HAP-1 (cell line): ENCODE results near the gene HMCN1.
A peak's percentile ranks its signal among the peaks of the same experiment; 100 is the strongest.
"Not testable (repeated sequence)": the region's sequence is repeated elsewhere in the genome, so short reads cannot be mapped to it uniquely, and the experiment has no call there.

Source experiments
- DNase-seq, 2 experiments: peaks; one replicate each; pipeline ENCODE4 v3.0.0-alpha.2; 2016 to 2020; ENCODE audit warnings: low spot score in 2 of 2
- H3K27me3 ChIP-seq: fragments of 250-450 bp; sonication (Bioruptor Pico); 2 replicates; pipeline ENCODE4 v1.5.1; 2020; ENCODE audit warnings: low read depth, mild to moderate bottlenecking, moderate library complexity
- H3K36me3 ChIP-seq: fragments of 250-450 bp; sonication (Bioruptor Pico); replicated peaks from 2 replicates; pipeline ENCODE4 v1.5.1; 2020; ENCODE audit warnings: mild to moderate bottlenecking
- H3K4me1 ChIP-seq: fragments of 250-450 bp; sonication (Bioruptor Pico); 2 replicates; pipeline ENCODE4 v1.5.1; 2020; ENCODE audit warnings: mild to moderate bottlenecking
- H3K4me3 ChIP-seq: fragments of 250-450 bp; sonication (Bioruptor Pico); 2 replicates; pipeline ENCODE4 v1.5.1; 2020; ENCODE audit warnings: mild to moderate bottlenecking, moderate library complexity
- H3K9me3 ChIP-seq: fragments of 250-450 bp; sonication (Bioruptor Pico); 2 replicates; pipeline ENCODE4 v1.5.1; 2020; ENCODE audit warnings: mild to moderate bottlenecking, moderate library complexity
- in situ Hi-C: fragments of 300-500 bp; cut with MboI; formaldehyde crosslinking; loops from 3 replicates; pipeline ENCODE4 v1.14.3; 2020; ENCODE audit warnings: low sequenced_read_pairs, inconsistent platforms, mixed read lengths

The HMCN1 gene

DNA sequence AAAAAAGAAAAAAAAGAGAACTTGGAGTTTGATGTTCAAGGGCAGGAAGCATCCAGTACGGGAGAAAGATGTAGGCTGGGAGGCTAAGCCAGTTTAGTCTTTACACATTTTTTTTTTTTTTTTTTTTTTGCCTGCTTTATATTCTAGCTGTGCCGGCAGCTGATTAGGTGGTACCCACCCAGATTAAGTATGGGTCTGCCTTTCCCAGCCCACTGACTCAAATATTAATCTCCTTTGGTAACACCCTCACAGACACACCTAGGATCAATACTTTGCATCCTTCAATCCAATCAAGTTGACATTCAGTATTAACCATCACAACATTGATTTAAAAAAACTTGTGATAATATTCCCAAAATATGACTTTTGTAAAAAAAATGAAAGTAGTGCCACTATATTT, 60.3 kb downstream of the HMCN1 start:
- H3K27me3 ChIP-seq, DNase-seq, in situ Hi-C loops, H3K4me1 ChIP-seq, H3K36me3 ChIP-seq, H3K4me3 ChIP-seq, H3K9me3 ChIP-seq: not testable (repeated sequence)

DNA sequence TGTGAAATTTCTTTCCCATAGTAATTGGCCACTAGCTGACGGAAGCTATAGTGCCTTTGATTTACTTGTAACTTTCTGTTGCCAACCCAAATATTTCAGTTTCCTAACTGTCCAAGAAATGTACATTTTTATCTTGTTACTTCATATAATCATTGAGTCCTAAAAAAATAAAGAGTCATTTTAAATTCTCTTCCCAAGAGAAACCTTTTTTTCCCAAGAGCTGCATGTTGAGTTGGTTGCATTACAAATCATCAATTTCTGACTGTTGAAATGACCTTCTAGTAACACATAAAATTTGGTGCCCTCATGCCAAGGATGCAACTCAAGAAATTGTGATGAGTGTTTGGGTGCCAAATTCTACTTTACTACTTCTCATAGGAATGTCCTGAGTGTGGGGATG, 61.0 kb downstream of the HMCN1 start:
- H3K27me3 ChIP-seq: no peaks in the 10 kb centered on the region
- H3K4me1 ChIP-seq: no peaks in the 10 kb centered on the region
- DNase-seq: no peak
- H3K9me3 ChIP-seq: 0 out of 2 replicates have a peak, but pooled peaks cover 3% of the 10 kb centered on the region
- H3K4me3 ChIP-seq: no peak overlapping the region
- no peaks in the 10 kb centered on the region for H3K36me3 ChIP-seq
- in situ Hi-C loops: no loop called here

DNA sequence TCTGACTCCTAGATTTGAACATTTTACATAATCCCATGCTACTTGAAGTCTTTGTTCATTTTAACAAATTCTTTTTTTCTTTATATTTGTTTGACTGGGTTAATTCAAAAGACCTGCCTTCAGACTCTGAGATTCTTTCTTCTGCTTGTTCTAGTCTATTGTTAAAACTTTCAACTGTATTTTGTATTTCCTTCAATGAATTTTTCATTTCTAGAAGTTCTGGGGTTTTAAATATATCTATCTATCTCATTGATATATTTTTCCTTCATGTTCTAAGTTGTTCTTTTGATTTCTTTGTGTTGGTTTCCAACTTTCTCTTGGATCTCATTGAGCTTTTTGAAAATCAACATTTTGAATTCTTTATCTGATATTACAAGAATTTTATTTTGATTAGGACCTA, 64.3 kb downstream of the HMCN1 start:
- in situ Hi-C loops: no loop called here
- Histone ChIP-seq H3K4me1 (no peaks in the 10 kb centered on the region), H3K27me3 (no peaks in the 10 kb centered on the region; the same call in 1 of the 2 replicates), H3K4me3 (no peak overlapping the region), H3K9me3 (0 out of 2 replicates have a peak, but pooled peaks cover 3% of the 10 kb centered on the region), H3K36me3 (no peaks in the 10 kb centered on the region)
- no peak for DNase-seq

- H3K4me1 ChIP-seq: no peaks in the 10 kb centered on the region
- H3K27me3 ChIP-seq: peaks cover 4% of the 10 kb centered on the region; the same call in 1 of the 2 replicates
- no peak overlapping the region for H3K4me3 ChIP-seq
- in situ Hi-C loops: loop anchor here (25.0 kb wide), 1 partner anchor 409 kb away; no protein-coding TSS in a partner anchor
- 0 out of 2 replicates have a peak, but pooled peaks cover 3% of the 10 kb centered on the region for H3K9me3 ChIP-seq
- H3K36me3 ChIP-seq: no peaks in the 10 kb centered on the region
- no peak for DNase-seq
Observed at GRCh38 chr1:185803241-185803640, 69.0 kb downstream of the HMCN1 start.

DNA sequence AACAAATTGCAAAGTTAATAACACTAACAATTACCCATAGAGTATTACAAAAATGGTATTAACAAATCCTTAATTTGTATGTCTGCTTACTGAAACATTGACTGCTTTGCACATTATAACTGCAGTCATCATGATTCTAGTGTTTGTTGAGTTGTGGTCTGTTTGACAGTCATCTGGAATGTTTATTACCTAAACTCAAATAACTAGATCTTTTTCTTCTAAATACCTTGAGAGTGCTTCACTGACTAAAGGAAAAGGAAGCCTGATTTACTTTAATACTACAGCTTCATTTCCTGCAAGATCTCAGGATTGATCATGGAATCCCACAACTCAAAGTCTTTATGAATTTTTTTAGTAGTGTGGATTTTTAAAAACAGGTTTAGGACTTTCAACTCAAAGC, 70.0 kb downstream of the HMCN1 start:
- H3K4me1 ChIP-seq: no peaks in the 10 kb centered on the region
- 0 out of 2 replicates have a peak, but pooled peaks cover under 1% of the 10 kb centered on the region for H3K9me3 ChIP-seq
- peaks cover 4% of the 10 kb centered on the region; the same call in 1 of the 2 replicates for H3K27me3 ChIP-seq
- no peaks in the 10 kb centered on the region for H3K36me3 ChIP-seq
- in situ Hi-C loops: loop anchor here (25.0 kb wide), 1 partner anchor 408 kb away; no protein-coding TSS in a partner anchor
- H3K4me3 ChIP-seq: no peak overlapping the region
- DNase-seq: no peak

DNA sequence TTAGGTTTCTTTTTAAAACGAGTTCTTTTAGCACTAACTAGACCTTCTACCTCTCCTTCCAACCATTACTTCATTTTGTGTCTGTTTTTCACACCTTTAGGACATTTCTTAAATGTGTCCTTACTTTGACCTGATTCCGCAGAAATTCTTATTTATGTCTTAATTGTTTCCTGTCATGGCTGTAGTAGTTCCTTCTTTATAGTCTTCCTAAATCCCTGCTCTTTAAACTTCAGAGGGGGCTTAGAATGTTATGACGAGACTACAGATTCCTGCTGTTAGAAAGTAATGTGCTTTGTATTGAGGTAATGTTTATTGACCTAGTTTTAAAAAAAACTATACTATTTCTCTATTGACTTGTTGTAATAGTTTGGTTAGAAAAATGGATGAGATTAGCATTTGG, 70.4 kb downstream of the HMCN1 start:
- Histone ChIP-seq H3K36me3 (no peaks in the 10 kb centered on the region), H3K27me3 (peaks cover 4% of the 10 kb centered on the region; the same call in 1 of the 2 replicates), H3K4me3 (no peak overlapping the region), H3K9me3 (no peaks in the 10 kb centered on the region), H3K4me1 (no peaks in the 10 kb centered on the region)
- DNase-seq: no peak
- in situ Hi-C loops: loop anchor here (25.0 kb wide), 1 partner anchor 408 kb away; no protein-coding TSS in a partner anchor

DNA sequence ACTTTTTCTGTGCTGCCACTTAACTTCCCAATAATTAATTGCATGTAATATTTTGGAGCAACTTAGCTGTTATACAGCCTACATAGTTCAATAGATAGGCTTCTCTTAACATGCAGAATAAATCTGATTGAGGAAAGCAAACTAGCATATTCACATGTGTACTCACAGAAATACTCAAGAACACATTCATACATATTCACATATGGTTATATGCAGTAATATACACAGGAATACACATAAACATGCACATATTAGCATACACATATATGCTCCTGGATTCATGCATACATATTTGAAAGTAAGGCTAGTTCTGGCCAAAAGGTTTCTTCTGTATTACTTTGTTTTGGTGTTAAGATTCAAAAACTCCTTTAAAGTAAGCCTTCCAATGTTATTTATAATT, 73.1 kb downstream of the HMCN1 start:
- H3K27me3 ChIP-seq: peaks cover 12% of the 10 kb centered on the region
- DNase-seq: no peak
- in situ Hi-C loops: loop anchor here (25.0 kb wide), 1 partner anchor 405 kb away; no protein-coding TSS in a partner anchor
- no peaks in the 10 kb centered on the region for H3K9me3 ChIP-seq
- no peaks in the 10 kb centered on the region for H3K4me1 ChIP-seq
- no peak overlapping the region for H3K4me3 ChIP-seq
- H3K36me3 ChIP-seq: no peaks in the 10 kb centered on the region

DNA sequence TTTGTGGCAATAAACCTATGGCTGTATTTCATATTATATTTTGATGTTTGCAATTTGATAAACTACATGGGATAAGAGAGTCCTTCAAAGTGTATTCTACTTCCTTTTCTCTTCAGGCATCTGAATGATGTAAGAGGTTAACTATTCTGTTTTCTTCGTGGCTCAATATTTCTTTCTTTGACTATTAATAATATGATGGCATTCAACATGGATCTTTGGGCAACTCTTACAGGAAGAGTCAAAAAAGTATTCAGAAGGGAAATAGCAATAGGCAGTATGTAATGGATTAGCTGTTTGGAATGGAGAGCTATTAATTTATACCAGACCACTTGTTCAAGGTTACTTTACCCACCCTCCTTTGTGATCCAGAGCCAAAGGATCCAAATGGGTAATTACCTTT, 74.4 kb downstream of the HMCN1 start:
- H3K27me3 ChIP-seq: peaks cover 12% of the 10 kb centered on the region
- H3K9me3 ChIP-seq: no peaks in the 10 kb centered on the region
- H3K4me1 ChIP-seq: no peaks in the 10 kb centered on the region
- DNase-seq: no peak
- H3K4me3 ChIP-seq: no peak overlapping the region
- no peaks in the 10 kb centered on the region for H3K36me3 ChIP-seq
- in situ Hi-C loops: loop anchor here (25.0 kb wide), 1 partner anchor 404 kb away; no protein-coding TSS in a partner anchor

GRCh38 chr1:185811073-185811709, 77.0 kb downstream of the HMCN1 start:
- no peaks in the 10 kb centered on the region for H3K9me3 ChIP-seq
- no peak for DNase-seq
- no peaks in the 10 kb centered on the region for H3K4me1 ChIP-seq
- H3K4me3 ChIP-seq: no peak overlapping the region
- H3K36me3 ChIP-seq: no peaks in the 10 kb centered on the region
- H3K27me3 ChIP-seq: peaks cover 12% of the 10 kb centered on the region
- in situ Hi-C loops: loop anchor here (25.0 kb wide), 1 partner anchor 401 kb away; no protein-coding TSS in a partner anchor

DNA sequence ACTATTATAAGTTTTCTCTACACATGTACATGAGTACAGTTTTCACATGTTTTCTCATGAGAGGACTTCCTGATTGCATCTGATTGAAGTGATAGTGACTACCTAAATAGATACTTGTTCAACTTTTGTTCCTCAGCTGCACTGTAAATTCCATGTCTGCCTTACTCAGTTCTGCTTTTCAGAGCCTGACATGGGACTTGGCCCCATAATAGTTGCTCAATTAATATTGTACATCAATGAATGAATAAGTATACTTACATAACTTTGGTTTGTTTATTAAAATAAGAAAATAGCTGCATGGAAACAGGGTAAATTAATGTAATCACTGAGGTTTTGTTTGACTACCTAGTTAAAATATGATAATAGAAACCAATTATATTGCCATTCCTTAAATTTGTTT, 78.7 kb downstream of the HMCN1 start:
- Histone ChIP-seq H3K9me3 (no peaks in the 10 kb centered on the region), H3K27me3 (peaks cover 9% of the 10 kb centered on the region), H3K36me3 (no peaks in the 10 kb centered on the region), H3K4me3 (no peak overlapping the region), H3K4me1 (no peaks in the 10 kb centered on the region)
- in situ Hi-C loops: loop anchor here (25.0 kb wide), 1 partner anchor 399 kb away; no protein-coding TSS in a partner anchor
- no peak for DNase-seq

DNA sequence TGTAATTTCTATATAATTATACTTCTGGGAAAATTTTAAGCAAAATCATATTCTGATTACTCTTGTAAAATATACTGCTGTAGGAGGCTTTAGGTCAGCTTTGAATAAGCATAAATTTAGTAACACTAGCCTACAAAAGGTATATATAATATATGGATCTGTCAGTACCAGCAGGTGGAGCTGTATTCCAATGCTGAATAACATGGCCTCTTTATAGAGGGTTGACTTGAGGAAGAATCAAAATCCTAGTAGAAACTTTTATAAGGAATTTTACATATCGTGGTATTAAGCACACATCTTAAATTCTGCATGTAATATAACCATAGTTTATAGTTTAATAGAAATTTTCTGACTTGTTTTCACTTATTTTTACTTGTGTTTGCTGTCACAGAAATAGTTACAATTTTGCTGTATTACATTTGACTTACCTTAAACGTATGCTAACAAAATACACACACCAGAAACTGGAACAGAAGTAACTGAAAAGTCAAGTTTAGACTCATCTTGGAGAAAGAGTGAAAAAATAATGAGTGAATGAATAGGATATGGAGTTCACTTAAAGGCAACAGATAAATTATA, 79.3 kb downstream of the HMCN1 start:
- H3K4me3 ChIP-seq: no peak overlapping the region
- in situ Hi-C loops: loop anchor here (25.0 kb wide), 1 partner anchor 399 kb away; no protein-coding TSS in a partner anchor
- H3K36me3 ChIP-seq: no peaks in the 10 kb centered on the region
- H3K4me1 ChIP-seq: no peaks in the 10 kb centered on the region
- no peaks in the 10 kb centered on the region for H3K9me3 ChIP-seq
- H3K27me3 ChIP-seq: peaks cover 9% of the 10 kb centered on the region
- peak; percentile 53 to 57 for DNase-seq

DNA sequence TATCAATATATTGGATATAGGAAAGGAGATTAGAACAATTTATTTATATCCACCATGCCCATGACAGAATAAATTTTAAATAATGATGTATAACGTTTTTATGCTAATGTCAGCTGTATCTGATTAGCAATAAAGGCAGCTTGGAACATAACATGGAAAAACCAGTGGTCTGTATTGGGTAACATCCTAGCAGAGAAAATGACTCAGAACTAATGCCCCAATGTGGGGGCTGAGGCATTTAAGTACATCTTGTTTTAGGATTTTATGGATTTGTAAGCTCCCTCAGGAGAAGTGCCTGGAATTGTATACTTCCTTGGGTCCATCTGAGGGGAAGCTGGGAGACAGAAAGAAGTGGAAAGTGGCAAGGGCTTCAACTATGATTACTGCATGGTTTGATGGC, 82.3 kb downstream of the HMCN1 start:
- Histone ChIP-seq H3K9me3 (no peaks in the 10 kb centered on the region), H3K36me3 (no peaks in the 10 kb centered on the region), H3K27me3 (peaks cover 9% of the 10 kb centered on the region), H3K4me1 (no peaks in the 10 kb centered on the region), H3K4me3 (no peak overlapping the region)
- in situ Hi-C loops: loop anchor here (25.0 kb wide), 1 partner anchor 396 kb away; no protein-coding TSS in a partner anchor
- DNase-seq: no peak

DNA sequence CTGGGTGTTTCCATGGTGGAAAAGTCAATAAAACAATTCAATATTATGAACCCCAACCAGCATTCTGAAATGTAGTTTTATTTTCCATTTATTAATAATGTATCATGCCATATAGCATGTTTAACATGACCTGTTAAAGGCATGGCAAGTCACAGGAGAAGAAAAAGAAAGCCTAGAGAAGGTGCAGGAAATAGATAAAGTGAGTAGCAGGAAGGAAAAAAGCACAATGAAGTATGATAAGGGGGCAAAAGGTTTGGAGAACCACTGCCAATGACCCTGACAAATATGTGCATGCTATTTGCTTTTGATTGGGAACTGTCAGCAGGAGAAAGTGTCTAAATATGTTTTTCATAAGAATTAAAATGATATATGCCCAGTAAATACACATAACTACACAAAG, 85.6 kb downstream of the HMCN1 start:
- Histone ChIP-seq H3K9me3 (no peaks in the 10 kb centered on the region), H3K4me3 (no peak overlapping the region), H3K27me3 (peaks cover 3% of the 10 kb centered on the region; the same call in 1 of the 2 replicates), H3K4me1 (no peaks in the 10 kb centered on the region), H3K36me3 (no peaks in the 10 kb centered on the region)
- in situ Hi-C loops: loop anchor here (25.0 kb wide), 1 partner anchor 393 kb away; no protein-coding TSS in a partner anchor
- DNase-seq: no peak
